ENCODE measurements around the gene IGF1R. TPM values are rescaled to one million over a fixed set of nuclear protein-coding genes. Genes with fewer than 3 reads are reported as not detected.

The IGF1R gene
- total RNA-seq, 1 experiment from 2014 or later: 16.3 TPM

DNA sequence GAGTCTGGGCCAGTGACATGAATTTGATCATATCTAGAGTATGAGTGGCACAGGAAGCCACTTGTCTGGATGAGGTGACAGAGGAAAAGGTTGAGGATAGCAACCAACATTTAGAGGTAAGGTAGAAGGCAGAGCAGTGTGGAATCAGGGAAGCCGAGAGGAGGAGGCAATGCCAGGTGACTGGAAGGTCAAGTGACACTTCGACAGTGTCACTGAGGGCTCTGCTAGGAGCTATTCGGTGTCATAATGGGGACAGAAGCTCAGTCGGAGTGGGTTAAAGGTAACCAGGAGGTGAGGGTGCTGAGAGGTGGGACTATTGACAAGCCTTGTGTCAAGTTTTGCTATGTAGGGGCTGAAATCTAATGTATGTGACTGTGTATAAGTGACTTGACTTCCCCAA lies 56.7 kb downstream of the IGF1R start:
- Histone ChIP-seq H3K4me3 (replicated peaks in 1 of 2; ENCODE audit: low read depth in 1 of 2, low read length in 2 of 2) (no peak overlapping the region), H3K4me2 (ENCODE audit: low read length) (no peak overlapping the region), H3K4me1 (ENCODE audit: control insufficient read depth in 1 of 2, insufficient read depth in 2 of 2, low read length in 2 of 2) (no peaks in the 10 kb centered on the region), H3K27me3 (ENCODE audit: insufficient read depth, low read length) (no peaks in the 10 kb centered on the region), H3K79me2 (ENCODE audit: insufficient read depth, low read length) (no peaks in the 10 kb centered on the region), H3K9me3 (ENCODE audit: control insufficient read depth in 1 of 2, insufficient read depth in 1 of 2, low read depth in 1 of 2, low read length in 2 of 2) (no peaks in the 10 kb centered on the region), H3K27ac (ENCODE audit: low read depth, low read length) (no peak overlapping the region), H3K9ac (ENCODE audit: low read length) (no peak overlapping the region), H4K20me1 (ENCODE audit: insufficient read depth) (no peaks in the 10 kb centered on the region), H3K9me2 (ENCODE audit: insufficient read depth) (no peaks in the 10 kb centered on the region), H2AFZ (ENCODE audit: low read depth, low read length, poor library complexity, severe bottlenecking) (no peak overlapping the region), H3K36me3 (ENCODE audit: control insufficient read depth in 1 of 2, insufficient read depth in 2 of 2, low read length in 2 of 2) (no peaks in the 10 kb centered on the region)
- TF ChIP-seq CBX3 (IDR thresholded peaks at IDR 0.05; ENCODE audit: low read depth) (no peak), SRF (IDR thresholded peaks at IDR 0.05; ENCODE audit: low read depth) (no peak), YY1 (IDR thresholded peaks at IDR 0.05; ENCODE audit: extremely low read depth, insufficient replicate concordance, low read depth, low read length) (no peak), EZH2 (IDR thresholded peaks at IDR 0.05) (no peak), SP1 (IDR thresholded peaks at IDR 0.05; ENCODE audit: low read depth) (no peak), TCF7L2 (IDR thresholded peaks at IDR 0.05; ENCODE audit: borderline replicate concordance, extremely low read depth, insufficient read depth, insufficient read length) (no peak)
- TF ChIP-seq, protein P1, sequence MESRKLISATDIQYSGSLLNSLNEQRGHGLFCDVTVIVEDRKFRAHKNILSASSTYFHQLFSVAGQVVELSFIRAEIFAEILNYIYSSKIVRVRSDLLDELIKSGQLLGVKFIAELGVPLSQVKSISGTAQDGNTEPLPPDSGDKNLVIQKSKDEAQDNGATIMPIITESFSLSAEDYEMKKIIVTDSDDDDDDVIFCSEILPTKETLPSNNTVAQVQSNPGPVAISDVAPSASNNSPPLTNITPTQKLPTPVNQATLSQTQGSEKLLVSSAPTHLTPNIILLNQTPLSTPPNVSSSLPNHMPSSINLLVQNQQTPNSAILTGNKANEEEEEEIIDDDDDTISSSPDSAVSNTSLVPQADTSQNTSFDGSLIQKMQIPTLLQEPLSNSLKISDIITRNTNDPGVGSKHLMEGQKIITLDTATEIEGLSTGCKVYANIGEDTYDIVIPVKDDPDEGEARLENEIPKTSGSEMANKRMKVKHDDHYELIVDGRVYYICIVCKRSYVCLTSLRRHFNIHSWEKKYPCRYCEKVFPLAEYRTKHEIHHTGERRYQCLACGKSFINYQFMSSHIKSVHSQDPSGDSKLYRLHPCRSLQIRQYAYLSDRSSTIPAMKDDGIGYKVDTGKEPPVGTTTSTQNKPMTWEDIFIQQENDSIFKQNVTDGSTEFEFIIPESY (IDR thresholded peaks at IDR 0.05; ENCODE audit: extremely low read depth, insufficient replicate concordance, low read length): no peak
- TF ChIP-seq, protein P2, sequence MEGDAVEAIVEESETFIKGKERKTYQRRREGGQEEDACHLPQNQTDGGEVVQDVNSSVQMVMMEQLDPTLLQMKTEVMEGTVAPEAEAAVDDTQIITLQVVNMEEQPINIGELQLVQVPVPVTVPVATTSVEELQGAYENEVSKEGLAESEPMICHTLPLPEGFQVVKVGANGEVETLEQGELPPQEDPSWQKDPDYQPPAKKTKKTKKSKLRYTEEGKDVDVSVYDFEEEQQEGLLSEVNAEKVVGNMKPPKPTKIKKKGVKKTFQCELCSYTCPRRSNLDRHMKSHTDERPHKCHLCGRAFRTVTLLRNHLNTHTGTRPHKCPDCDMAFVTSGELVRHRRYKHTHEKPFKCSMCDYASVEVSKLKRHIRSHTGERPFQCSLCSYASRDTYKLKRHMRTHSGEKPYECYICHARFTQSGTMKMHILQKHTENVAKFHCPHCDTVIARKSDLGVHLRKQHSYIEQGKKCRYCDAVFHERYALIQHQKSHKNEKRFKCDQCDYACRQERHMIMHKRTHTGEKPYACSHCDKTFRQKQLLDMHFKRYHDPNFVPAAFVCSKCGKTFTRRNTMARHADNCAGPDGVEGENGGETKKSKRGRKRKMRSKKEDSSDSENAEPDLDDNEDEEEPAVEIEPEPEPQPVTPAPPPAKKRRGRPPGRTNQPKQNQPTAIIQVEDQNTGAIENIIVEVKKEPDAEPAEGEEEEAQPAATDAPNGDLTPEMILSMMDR (IDR thresholded peaks at IDR 0.05 in 2 of 3, conservative IDR thresholded peaks at IDR 0.05 in 1 of 3; ENCODE audit: borderline replicate concordance in 1 of 3, insufficient read depth in 1 of 3, low read depth in 2 of 3, low read length in 2 of 3): no peak
- intact Hi-C loops (cut with micrococcal nuclease): no loop called here
- ChIA-PET RAD21 (ENCODE audit: low non-redundant PET in 1 of 2, low total read pairs in 2 of 2, uncharacterized antibody in 2 of 2, unreplicated experiment in 2 of 2) (no interaction called here), POLR2A (no interaction called here), CTCF (no interaction called here)
- ATAC-seq: no peak
- no TSS peak for BruUV-seq (replicated peaks)
- DNase-seq (ENCODE audit: low read depth, low spot score): no peak
